NAMALWA (cell line): ENCODE measurements around the gene IP6K1.
"Not testable (repeated sequence)": the region's sequence is repeated elsewhere in the genome, so short reads cannot be mapped to it uniquely, and the experiment has no call there.

Experiments used
- DNase-seq: peaks from one replicate; pipeline ENCODE4 v3.0.0-alpha.2; 2015; ENCODE audit warnings: low spot score

IP6K1 gene

GRCh38 chr3:49786357-49787181 is at the start of gene IP6K1:
IP6K1 (minus strand) TSS chr3:49786542; CDS start chr3:49748040, 38,502 bp downstream.
- DNase-seq = peak; percentile 98

GRCh38 chr3:49831341-49831740 is 45.0 kb upstream of the IP6K1 start:
- DNase-seq = no peak

GRCh38 chr3:49826016-49826415 is 39.7 kb upstream of the IP6K1 start:
- DNase-seq = no peak

GRCh38 chr3:49823131-49823530 is 36.8 kb upstream of the IP6K1 start:
- DNase-seq = not testable (repeated sequence)

- DNase-seq = no peak
These were observed 27.3 kb upstream of the IP6K1 start, which contains the start of gene UBA7 for GRCh38 chr3:49813497-49814174. UBA7 (minus strand) TSS chr3:49813953; CDS start chr3:49813787, 166 bp downstream.

GRCh38 chr3:49812916-49813496 is 26.7 kb upstream of the IP6K1 start:
- no peak for DNase-seq

- no peak for DNase-seq
These were observed 21.2 kb upstream of the IP6K1 start for GRCh38 chr3:49807431-49808114.

- no peak for DNase-seq
These were observed 20.5 kb upstream of the IP6K1 start for GRCh38 chr3:49806850-49807249.

GRCh38 chr3:49805897-49806701 is 19.8 kb upstream of the IP6K1 start:
- no peak for DNase-seq

GRCh38 chr3:49805367-49805782 is 19.0 kb upstream of the IP6K1 start:
- DNase-seq = peak; percentile 58

GRCh38 chr3:49804141-49805041 is 18.0 kb upstream of the IP6K1 start:
- DNase-seq = peak; percentile 47

- DNase-seq = peak; percentile 63
These were observed 17.3 kb upstream of the IP6K1 start for GRCh38 chr3:49803465-49804140.

GRCh38 chr3:49802719-49803464 is 16.6 kb upstream of the IP6K1 start, which contains the start of gene INKA1:
INKA1 (plus strand) TSS chr3:49803261; CDS start chr3:49803393, 132 bp downstream.
- peak; percentile 81 for DNase-seq

- DNase-seq = no peak
These were observed 14.8 kb upstream of the IP6K1 start for GRCh38 chr3:49801160-49801559.

- DNase-seq = no peak
These were observed 13.4 kb upstream of the IP6K1 start, which contains the start of gene CDHR4 for GRCh38 chr3:49799761-49800160. CDHR4 (minus strand) TSS chr3:49799873; CDS start chr3:49799812, 61 bp downstream.

- DNase-seq = no peak
These were observed 12.8 kb upstream of the IP6K1 start for GRCh38 chr3:49799105-49799504.

- DNase-seq = no peak
These were observed 8.9 kb upstream of the IP6K1 start for GRCh38 chr3:49794926-49795905.

GRCh38 chr3:49794431-49794830 is 8.1 kb upstream of the IP6K1 start:
- no peak for DNase-seq
